Parathyroid adenoma (tissue), 2 donors: Measurements from ENCODE around the gene EDDM13.

Source experiments
- H2AFZ ChIP-seq: fragments of 300-600 bp; sonication (generic); one replicate; pipeline ENCODE4 v1.7.0; 2017; ENCODE audit warnings: antibody characterized with exemption, mild to moderate bottlenecking
- H3K27ac ChIP-seq: fragments of 300-600 bp; sonication (generic); one replicate; pipeline ENCODE4 v1.7.0; 2017
- H3K27me3 ChIP-seq: fragments of 300-600 bp; sonication (generic); one replicate; pipeline ENCODE4 v1.7.0; 2017; ENCODE audit warnings: low read length; ENCODE audit not compliant: control insufficient read depth, insufficient read depth
- H3K36me3 ChIP-seq: fragments of 300-600 bp; sonication (generic); one replicate; pipeline ENCODE4 v1.7.0; 2017; ENCODE audit warnings: low read length; ENCODE audit not compliant: control insufficient read depth, insufficient read depth
- H3K4me1 ChIP-seq: fragments of 300-600 bp; sonication (generic); one replicate; pipeline ENCODE4 v1.7.0; 2017; ENCODE audit warnings: control low read depth
- H3K4me2 ChIP-seq: fragments of 300-600 bp; sonication (generic); one replicate; pipeline ENCODE4 v1.7.0; 2017; ENCODE audit warnings: low read length
- H3K4me3 ChIP-seq: fragments of 300-600 bp; sonication (generic); one replicate; pipeline ENCODE4 v1.7.0; 2017; ENCODE audit warnings: low read depth, low read length
- H3K79me2 ChIP-seq: fragments of 300-600 bp; sonication (generic); one replicate; pipeline ENCODE4 v1.7.0; 2017; ENCODE audit warnings: control low read depth
- H3K9ac ChIP-seq: fragments of 300-600 bp; sonication (generic); one replicate; pipeline ENCODE4 v1.7.0; 2017; ENCODE audit warnings: mild to moderate bottlenecking
- H3K9me3 ChIP-seq: fragments of 300-600 bp; sonication (generic); one replicate; pipeline ENCODE4 v1.7.0; 2017; ENCODE audit warnings: low read length; ENCODE audit not compliant: control insufficient read depth
- CTCF ChIP-seq: fragments of 300-600 bp; sonication (generic); IDR thresholded peaks from one replicate; pipeline ENCODE4 v1.7.0; 2017; ENCODE audit warnings: antibody characterized with exemption, mild to moderate bottlenecking
- donor health status: primary hyperparathyroidism.

EDDM13 gene

GRCh38 chr19:56294549-56294948, 22.0 kb downstream of the EDDM13 start:
- H3K27ac ChIP-seq: no peak overlapping the region
- peaks cover 10% of the 10 kb centered on the region for H3K79me2 ChIP-seq
- H2AFZ ChIP-seq: no peak overlapping the region
- no peaks in the 10 kb centered on the region for H3K4me1 ChIP-seq
- H3K4me2 ChIP-seq: no peak overlapping the region
- H3K4me3 ChIP-seq: no peak overlapping the region
- H3K9ac ChIP-seq: no peak overlapping the region
- H3K9me3 ChIP-seq: no peaks in the 10 kb centered on the region
- no peak for TF ChIP-seq CTCF
- H3K36me3 ChIP-seq: no peaks in the 10 kb centered on the region
- no peaks in the 10 kb centered on the region for H3K27me3 ChIP-seq

- no peak overlapping the region for H3K27ac ChIP-seq
- H3K36me3 ChIP-seq: no peaks in the 10 kb centered on the region
- H3K4me3 ChIP-seq: no peak overlapping the region
- H3K4me1 ChIP-seq: no peaks in the 10 kb centered on the region
- H3K4me2 ChIP-seq: no peak overlapping the region
- H3K9ac ChIP-seq: no peak overlapping the region
- H2AFZ ChIP-seq: no peak overlapping the region
- H3K27me3 ChIP-seq: no peaks in the 10 kb centered on the region
- no peak for TF ChIP-seq CTCF
- no peaks in the 10 kb centered on the region for H3K9me3 ChIP-seq
- peaks cover 10% of the 10 kb centered on the region for H3K79me2 ChIP-seq
Measured at GRCh38 chr19:56295531-56296455, 23.2 kb downstream of the EDDM13 start.

- Histone ChIP-seq H3K4me2 (no peak overlapping the region), H2AFZ (no peak overlapping the region), H3K9me3 (no peaks in the 10 kb centered on the region), H3K4me3 (no peak overlapping the region), H3K79me2 (peaks cover 10% of the 10 kb centered on the region), H3K36me3 (no peaks in the 10 kb centered on the region), H3K4me1 (no peaks in the 10 kb centered on the region), H3K9ac (no peak overlapping the region), H3K27ac (no peak overlapping the region), H3K27me3 (no peaks in the 10 kb centered on the region)
- no peak for TF ChIP-seq CTCF
Measured at GRCh38 chr19:56297010-56297409, 24.5 kb downstream of the EDDM13 start.

GRCh38 chr19:56299688-56300087, 27.1 kb downstream of the EDDM13 start:
- Histone ChIP-seq H3K4me1 (no peaks in the 10 kb centered on the region), H3K27me3 (no peaks in the 10 kb centered on the region), H2AFZ (no peak overlapping the region), H3K79me2 (peaks cover 7% of the 10 kb centered on the region), H3K4me3 (no peak overlapping the region), H3K36me3 (no peaks in the 10 kb centered on the region), H3K9me3 (no peaks in the 10 kb centered on the region), H3K4me2 (no peak overlapping the region), H3K9ac (no peak overlapping the region), H3K27ac (no peak overlapping the region)
- TF ChIP-seq CTCF: no peak

GRCh38 chr19:56301155-56301554, 28.6 kb downstream of the EDDM13 start:
- H3K79me2 ChIP-seq: peaks cover 4% of the 10 kb centered on the region
- no peaks in the 10 kb centered on the region for H3K36me3 ChIP-seq
- no peaks in the 10 kb centered on the region for H3K27me3 ChIP-seq
- H3K4me1 ChIP-seq: no peaks in the 10 kb centered on the region
- H3K4me3 ChIP-seq: no peak overlapping the region
- no peak overlapping the region for H3K9ac ChIP-seq
- no peak overlapping the region for H3K4me2 ChIP-seq
- TF ChIP-seq CTCF: no peak
- H2AFZ ChIP-seq: no peak overlapping the region
- H3K27ac ChIP-seq: no peak overlapping the region
- H3K9me3 ChIP-seq: no peaks in the 10 kb centered on the region
